SK-N-MC (cell line): ENCODE measurements around the gene CCDC28B.

ENCODE experiments used
- DNase-seq: peaks from one replicate; pipeline ENCODE4 v3.0.0-alpha.2; 2011; ENCODE audit warnings: low read depth, low spot score
- H3K27ac ChIP-seq: fragments of 200-600 bp; sonication (generic); 2 replicates; pipeline ENCODE4 v1.5.1; 2016; ENCODE audit warnings: mixed run types
- H3K36me3 ChIP-seq: fragments of 200-600 bp; sonication (generic); 2 replicates; pipeline ENCODE4 v1.6.1; 2017; ENCODE audit warnings: antibody characterized with exemption, low read length, mixed read lengths; ENCODE audit not compliant: insufficient read depth
- H3K4me3 ChIP-seq: fragments of 200-600 bp; sonication (generic); 2 replicates; pipeline ENCODE4 v1.5.1; 2016
- H3K9ac ChIP-seq: fragments of 200-600 bp; sonication (generic); 2 replicates; pipeline ENCODE4 v1.8.0; 2017; ENCODE audit warnings: mixed run types, mixed read lengths; ENCODE audit not compliant: insufficient read length
- H3K9me3 ChIP-seq: fragments of 200-600 bp; sonication (generic); 2 replicates; pipeline ENCODE4 v1.6.1; 2017; ENCODE audit warnings: low read depth, mild to moderate bottlenecking, antibody characterized with exemption, low read length, moderate library complexity, mixed read lengths
- EZH2 ChIP-seq: fragments of 200-600 bp; sonication (generic); IDR thresholded peaks from one replicate; pipeline ENCODE4 v1.6.1; 2017; ENCODE audit warnings: antibody characterized with exemption
- FOXP2 ChIP-seq: optimal IDR thresholded peaks from 2 replicates; pipeline ENCODE3; 2011; ENCODE audit warnings: mild to moderate bottlenecking, moderate library complexity; ENCODE audit not compliant: insufficient read depth; ENCODE audit errors: extremely low read length, control extremely low read depth
- POLR2AphosphoS5 ChIP-seq: IDR thresholded peaks from 2 replicates; pipeline ENCODE4 v1.6.1; 2012; ENCODE audit warnings: mild to moderate bottlenecking, low read depth, low read length, borderline replicate concordance

Gene CCDC28B

GRCh38 chr1:32178380-32179192 is 21.8 kb upstream of the CCDC28B start:
- no peaks in the 10 kb centered on the region; the same call in 1 of the 2 replicates for H3K36me3 ChIP-seq
- no peak overlapping the region for H3K9ac ChIP-seq
- no peaks in the 10 kb centered on the region for H3K9me3 ChIP-seq
- no peak overlapping the region for H3K4me3 ChIP-seq
- DNase-seq, result no peak
- TF ChIP-seq POLR2AphosphoS5 (no peak), EZH2 (no peak), FOXP2 (no peak)
- H3K27ac ChIP-seq, result peak overlapping the region; percentile 56

- no peaks in the 10 kb centered on the region for H3K9me3 ChIP-seq
- TF ChIP-seq POLR2AphosphoS5 (no peak), EZH2 (no peak), FOXP2 (no peak)
- H3K36me3 ChIP-seq, result no peaks in the 10 kb centered on the region; the same call in 1 of the 2 replicates
- H3K9ac ChIP-seq, result no peak overlapping the region
- no peak for DNase-seq
- H3K27ac ChIP-seq, result 0 out of 2 replicates have a peak overlapping the region, but pooled peaks have one; percentile 56
- no peak overlapping the region for H3K4me3 ChIP-seq
Measured at GRCh38 chr1:32179193-32179442, 21.3 kb upstream of the CCDC28B start.

GRCh38 chr1:32179443-32180185 is 20.8 kb upstream of the CCDC28B start, which contains the start of gene TXLNA:
Gene TXLNA, plus strand, starts transcription at chr1:32179675. Its CDS starts 671 bp downstream, at chr1:32180346.
- Histone ChIP-seq H3K36me3 (peaks cover 3% of the 10 kb centered on the region; the same call in 1 of the 2 replicates), H3K4me3 (peak within 1 kb of the TSS; percentile 79), H3K9me3 (no peaks in the 10 kb centered on the region), H3K27ac (peak within 1 kb of the TSS; percentile 80), H3K9ac (peak within 1 kb of the TSS; percentile 88)
- TF ChIP-seq EZH2, result no peak
- TF ChIP-seq FOXP2, result no peak
- TF ChIP-seq POLR2AphosphoS5, result peak; percentile 80; the same call in 1 of the 2 replicates
- DNase-seq, result no peak

- peak overlapping the region; percentile 88 for H3K9ac ChIP-seq
- TF ChIP-seq FOXP2 (no peak), POLR2AphosphoS5 (no peak), EZH2 (no peak)
Measured at GRCh38 chr1:32180186-32181060, 20.0 kb upstream of the CCDC28B start.

GRCh38 chr1:32181065-32181464 is 19.3 kb upstream of the CCDC28B start:
- Histone ChIP-seq H3K4me3 (peak overlapping the region; percentile 79), H3K9ac (peak overlapping the region; percentile 88), H3K27ac (peak overlapping the region; percentile 80; the same call in 1 of the 2 replicates), H3K9me3 (no peaks in the 10 kb centered on the region), H3K36me3 (peaks cover 7% of the 10 kb centered on the region)
- TF ChIP-seq EZH2 (no peak), FOXP2 (no peak), POLR2AphosphoS5 (no peak)
- DNase-seq, result no peak

More at GRCh38 chr1:32180186-32181060, 20.0 kb upstream of the CCDC28B start:
- Histone ChIP-seq H3K36me3 (peaks cover 7% of the 10 kb centered on the region), H3K9me3 (no peaks in the 10 kb centered on the region), H3K4me3 (peak overlapping the region; percentile 79), H3K27ac (peak overlapping the region; percentile 80)
- DNase-seq, result no peak

GRCh38 chr1:32181563-32181962 is 18.8 kb upstream of the CCDC28B start:
- no peak for TF ChIP-seq EZH2
- no peak for TF ChIP-seq FOXP2
- no peak for TF ChIP-seq POLR2AphosphoS5
- no peak overlapping the region; the same call in 1 of the 2 replicates for H3K27ac ChIP-seq
- H3K36me3 ChIP-seq, result peaks cover 8% of the 10 kb centered on the region

GRCh38 chr1:32182060-32182459 is 18.3 kb upstream of the CCDC28B start:
- Histone ChIP-seq H3K36me3 (peaks cover 9% of the 10 kb centered on the region), H3K9me3 (no peaks in the 10 kb centered on the region), H3K27ac (no peak overlapping the region), H3K9ac (no peak overlapping the region), H3K4me3 (no peak overlapping the region)
- DNase-seq, result no peak
- TF ChIP-seq POLR2AphosphoS5, result no peak
- TF ChIP-seq EZH2, result no peak
- no peak for TF ChIP-seq FOXP2

More at GRCh38 chr1:32181563-32181962, 18.8 kb upstream of the CCDC28B start:
- DNase-seq, result no peak
- H3K4me3 ChIP-seq, result no peak overlapping the region
- no peaks in the 10 kb centered on the region for H3K9me3 ChIP-seq
- H3K9ac ChIP-seq, result no peak overlapping the region

- Histone ChIP-seq H3K27ac (no peak overlapping the region), H3K9ac (no peak overlapping the region), H3K36me3 (peaks cover 17% of the 10 kb centered on the region), H3K9me3 (no peaks in the 10 kb centered on the region), H3K4me3 (no peak overlapping the region)
- TF ChIP-seq POLR2AphosphoS5 (no peak), EZH2 (no peak), FOXP2 (no peak)
- no peak for DNase-seq
Measured at GRCh38 chr1:32184650-32185049, 15.7 kb upstream of the CCDC28B start.
